HG02840 (cell line): ENCODE measurements around the gene YIPF1.

Source experiments
- ATAC-seq: cut with Tn5 transposase; IDR thresholded peaks from one replicate; pipeline ENCODE4 v1.9.1; 2021; ENCODE audit warnings: mild to moderate bottlenecking, moderate library complexity, moderate number of reproducible peaks; ENCODE audit not compliant: unreplicated experiment, low FRiP score

YIPF1 gene

GRCh38 chr1:53889304-53890298, at the start of gene YIPF1:
TSS of gene YIPF1 (minus strand) at chr1:53889797. CDS start at chr1:53888937, 860 bp downstream.
- ATAC-seq: peak; percentile 89

- ATAC-seq: no peak
Measured at GRCh38 chr1:53938136-53938830, 48.7 kb upstream of the YIPF1 start.

GRCh38 chr1:53936430-53936829, 46.8 kb upstream of the YIPF1 start:
- no peak for ATAC-seq

GRCh38 chr1:53934170-53934765, 44.7 kb upstream of the YIPF1 start:
- ATAC-seq: no peak

GRCh38 chr1:53931523-53931922, 41.9 kb upstream of the YIPF1 start:
- no peak for ATAC-seq

- no peak for ATAC-seq
Measured at GRCh38 chr1:53930932-53931331, 41.3 kb upstream of the YIPF1 start.

- no peak for ATAC-seq
Measured at GRCh38 chr1:53929246-53929960, 39.8 kb upstream of the YIPF1 start.

- ATAC-seq: no peak
Measured at GRCh38 chr1:53927376-53927881, 37.8 kb upstream of the YIPF1 start.

- ATAC-seq: no peak
Measured at GRCh38 chr1:53919675-53920066, 30.1 kb upstream of the YIPF1 start.

GRCh38 chr1:53918343-53918742, 28.7 kb upstream of the YIPF1 start:
- ATAC-seq: no peak

GRCh38 chr1:53913352-53914033, 23.9 kb upstream of the YIPF1 start:
- ATAC-seq: no peak

GRCh38 chr1:53911442-53911841, 21.8 kb upstream of the YIPF1 start:
- ATAC-seq: no peak

- ATAC-seq: no peak
Measured at GRCh38 chr1:53909946-53910345, 20.3 kb upstream of the YIPF1 start.

- ATAC-seq: no peak
Measured at GRCh38 chr1:53906121-53906520, 16.5 kb upstream of the YIPF1 start.

GRCh38 chr1:53905509-53905908, 15.9 kb upstream of the YIPF1 start:
- ATAC-seq: no peak

- no peak for ATAC-seq
Measured at GRCh38 chr1:53902235-53903138, 12.9 kb upstream of the YIPF1 start.

- ATAC-seq: no peak
Measured at GRCh38 chr1:53899708-53900107, 10.1 kb upstream of the YIPF1 start.

- ATAC-seq: no peak
Measured at GRCh38 chr1:53899206-53899628, 9.6 kb upstream of the YIPF1 start.
